Ishikawa (cell line): Measurements from ENCODE around the gene SLC33A1.

ENCODE experiments used
- CEBPB ChIP-seq: IDR thresholded peaks from 2 replicates; pipeline ENCODE4 v1.6.1; 2012
- CREB1 ChIP-seq: IDR thresholded peaks from 2 replicates; pipeline ENCODE4 v1.6.1; 2012; ENCODE audit warnings: low read depth
- EGR1 ChIP-seq: IDR thresholded peaks from 2 replicates; pipeline ENCODE4 v1.6.1; 2012
- EP300 ChIP-seq: IDR thresholded peaks from 2 replicates; pipeline ENCODE4 v1.6.1; 2012; ENCODE audit warnings: borderline replicate concordance
- FOXM1 ChIP-seq: IDR thresholded peaks from 2 replicates; pipeline ENCODE4 v1.6.1; 2012; ENCODE audit warnings: low read depth, borderline replicate concordance
- NFIC ChIP-seq: IDR thresholded peaks from 2 replicates; pipeline ENCODE4 v1.6.1; 2012
- RAD21 ChIP-seq: IDR thresholded peaks from 2 replicates; pipeline ENCODE4 v1.6.1; 2012; ENCODE audit warnings: low read depth
- TAF1 ChIP-seq: IDR thresholded peaks from 2 replicates; pipeline ENCODE4 v1.6.1; 2012; ENCODE audit warnings: low read depth, mild to moderate bottlenecking
- TCF12 ChIP-seq: IDR thresholded peaks from 2 replicates; pipeline ENCODE4 v1.6.1; 2012; ENCODE audit warnings: low read depth
- TEAD4 ChIP-seq: IDR thresholded peaks from 2 replicates; pipeline ENCODE4 v1.6.1; 2012
- YY1 ChIP-seq: IDR thresholded peaks from 2 replicates; pipeline ENCODE4 v1.6.1; 2012; ENCODE audit warnings: low read depth
- ZBTB7A ChIP-seq: IDR thresholded peaks from 2 replicates; pipeline ENCODE4 v1.6.1; 2012; ENCODE audit warnings: low read depth
- TF ChIP-seq, protein P1 (sequence below): IDR thresholded peaks from 2 replicates; pipeline ENCODE4 v1.6.1; 2012
- TF ChIP-seq, protein P2 (sequence below): IDR thresholded peaks from 2 replicates; pipeline ENCODE4 v1.6.1; 2012
- TF ChIP-seq, protein P3 (sequence below): IDR thresholded peaks from 2 replicates; pipeline ENCODE4 v1.6.1; 2012; ENCODE audit warnings: low read depth, mild to moderate bottlenecking

SLC33A1 gene

DNA sequence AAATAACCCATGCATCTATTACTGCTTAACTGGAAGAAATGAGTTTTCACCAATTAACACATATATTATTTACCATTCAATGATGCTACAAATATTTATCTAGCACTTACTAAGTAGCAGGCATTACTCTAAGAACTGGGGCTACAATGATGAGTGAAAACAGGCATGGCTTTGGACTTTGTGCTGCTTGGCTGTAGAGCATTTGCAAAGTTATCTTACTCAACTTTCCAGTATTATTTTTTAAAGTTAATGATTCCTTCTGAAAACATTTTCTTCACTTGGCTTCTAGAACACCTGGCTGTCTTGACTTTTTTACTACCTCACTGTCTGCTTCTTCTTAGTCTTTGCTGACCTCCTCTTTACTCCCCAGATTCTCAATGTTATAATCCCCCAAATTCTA is 49.9 kb downstream of the SLC33A1 start:
- TF ChIP-seq TCF12 (no peak), EP300 (no peak), YY1 (no peak), TAF1 (no peak), NFIC (no peak), FOXM1 (no peak), CEBPB (no peak), EGR1 (no peak), ZBTB7A (no peak), RAD21 (no peak), TEAD4 (no peak), CREB1 (no peak)
- TF ChIP-seq, protein P1, sequence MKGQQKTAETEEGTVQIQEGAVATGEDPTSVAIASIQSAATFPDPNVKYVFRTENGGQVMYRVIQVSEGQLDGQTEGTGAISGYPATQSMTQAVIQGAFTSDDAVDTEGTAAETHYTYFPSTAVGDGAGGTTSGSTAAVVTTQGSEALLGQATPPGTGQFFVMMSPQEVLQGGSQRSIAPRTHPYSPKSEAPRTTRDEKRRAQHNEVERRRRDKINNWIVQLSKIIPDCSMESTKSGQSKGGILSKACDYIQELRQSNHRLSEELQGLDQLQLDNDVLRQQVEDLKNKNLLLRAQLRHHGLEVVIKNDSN, result no peak
- TF ChIP-seq, protein P2, sequence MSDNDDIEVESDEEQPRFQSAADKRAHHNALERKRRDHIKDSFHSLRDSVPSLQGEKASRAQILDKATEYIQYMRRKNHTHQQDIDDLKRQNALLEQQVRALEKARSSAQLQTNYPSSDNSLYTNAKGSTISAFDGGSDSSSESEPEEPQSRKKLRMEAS, result no peak
- TF ChIP-seq, protein P3, sequence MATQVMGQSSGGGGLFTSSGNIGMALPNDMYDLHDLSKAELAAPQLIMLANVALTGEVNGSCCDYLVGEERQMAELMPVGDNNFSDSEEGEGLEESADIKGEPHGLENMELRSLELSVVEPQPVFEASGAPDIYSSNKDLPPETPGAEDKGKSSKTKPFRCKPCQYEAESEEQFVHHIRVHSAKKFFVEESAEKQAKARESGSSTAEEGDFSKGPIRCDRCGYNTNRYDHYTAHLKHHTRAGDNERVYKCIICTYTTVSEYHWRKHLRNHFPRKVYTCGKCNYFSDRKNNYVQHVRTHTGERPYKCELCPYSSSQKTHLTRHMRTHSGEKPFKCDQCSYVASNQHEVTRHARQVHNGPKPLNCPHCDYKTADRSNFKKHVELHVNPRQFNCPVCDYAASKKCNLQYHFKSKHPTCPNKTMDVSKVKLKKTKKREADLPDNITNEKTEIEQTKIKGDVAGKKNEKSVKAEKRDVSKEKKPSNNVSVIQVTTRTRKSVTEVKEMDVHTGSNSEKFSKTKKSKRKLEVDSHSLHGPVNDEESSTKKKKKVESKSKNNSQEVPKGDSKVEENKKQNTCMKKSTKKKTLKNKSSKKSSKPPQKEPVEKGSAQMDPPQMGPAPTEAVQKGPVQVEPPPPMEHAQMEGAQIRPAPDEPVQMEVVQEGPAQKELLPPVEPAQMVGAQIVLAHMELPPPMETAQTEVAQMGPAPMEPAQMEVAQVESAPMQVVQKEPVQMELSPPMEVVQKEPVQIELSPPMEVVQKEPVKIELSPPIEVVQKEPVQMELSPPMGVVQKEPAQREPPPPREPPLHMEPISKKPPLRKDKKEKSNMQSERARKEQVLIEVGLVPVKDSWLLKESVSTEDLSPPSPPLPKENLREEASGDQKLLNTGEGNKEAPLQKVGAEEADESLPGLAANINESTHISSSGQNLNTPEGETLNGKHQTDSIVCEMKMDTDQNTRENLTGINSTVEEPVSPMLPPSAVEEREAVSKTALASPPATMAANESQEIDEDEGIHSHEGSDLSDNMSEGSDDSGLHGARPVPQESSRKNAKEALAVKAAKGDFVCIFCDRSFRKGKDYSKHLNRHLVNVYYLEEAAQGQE, result no peak

DNA sequence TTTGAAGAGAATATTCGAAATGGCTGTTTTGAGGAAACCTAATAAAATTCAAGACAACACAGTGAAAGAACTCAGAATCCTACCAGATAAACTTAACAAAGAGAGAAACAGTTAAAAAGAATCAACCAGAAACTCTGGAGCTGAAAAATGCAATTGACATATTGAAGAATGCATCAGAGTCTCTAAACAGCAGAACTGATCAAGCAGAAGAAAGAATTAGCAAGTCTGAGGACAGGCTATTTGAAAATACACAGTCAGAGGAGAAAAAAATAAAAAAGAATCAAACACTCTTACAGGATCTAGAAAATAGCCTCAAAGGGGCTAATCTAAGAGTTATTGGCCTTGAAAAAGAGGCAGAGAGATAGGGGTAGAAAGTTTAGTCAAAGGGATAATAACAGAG is 61.7 kb downstream of the SLC33A1 start:
- TF ChIP-seq FOXM1, result no peak
- no peak for TF ChIP-seq TEAD4
- no peak for TF ChIP-seq CEBPB
- TF ChIP-seq TAF1, result no peak
- TF ChIP-seq EP300, result no peak
- TF ChIP-seq, protein P2, result no peak
- no peak for TF ChIP-seq EGR1
- no peak for TF ChIP-seq CREB1
- no peak for TF ChIP-seq NFIC
- TF ChIP-seq ZBTB7A, result no peak

DNA sequence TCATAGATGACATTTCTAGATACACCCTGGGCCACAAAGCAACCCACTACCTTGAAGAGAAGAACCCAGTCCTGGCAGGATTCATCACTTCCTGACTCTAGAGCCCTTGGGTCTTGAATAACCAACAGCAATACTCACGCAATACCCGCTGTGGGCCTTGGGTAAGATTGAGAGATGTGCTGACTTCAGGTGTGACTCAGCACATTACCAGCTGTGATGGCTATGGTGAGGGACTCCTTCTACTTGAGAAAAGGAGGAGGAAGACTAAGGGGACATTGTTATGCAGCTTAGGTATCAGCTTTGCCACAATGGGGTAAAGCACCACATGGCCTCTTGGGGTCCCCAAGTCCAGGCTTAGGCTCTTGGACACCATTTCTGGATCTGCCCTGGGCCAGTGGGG is 63.0 kb downstream of the SLC33A1 start:
- TF ChIP-seq FOXM1, result no peak
- TF ChIP-seq NFIC, result no peak
- no peak for TF ChIP-seq EP300
- TF ChIP-seq, protein P1, result no peak
- no peak for TF ChIP-seq CEBPB
- TF ChIP-seq RAD21, result no peak
- TF ChIP-seq TCF12, result no peak
- TF ChIP-seq, protein P3, result no peak
- TF ChIP-seq ZBTB7A, result no peak
- no peak for TF ChIP-seq TAF1
- no peak for TF ChIP-seq YY1
- TF ChIP-seq, protein P2, result no peak
- TF ChIP-seq TEAD4, result no peak
- TF ChIP-seq EGR1, result no peak
- TF ChIP-seq CREB1, result no peak

DNA sequence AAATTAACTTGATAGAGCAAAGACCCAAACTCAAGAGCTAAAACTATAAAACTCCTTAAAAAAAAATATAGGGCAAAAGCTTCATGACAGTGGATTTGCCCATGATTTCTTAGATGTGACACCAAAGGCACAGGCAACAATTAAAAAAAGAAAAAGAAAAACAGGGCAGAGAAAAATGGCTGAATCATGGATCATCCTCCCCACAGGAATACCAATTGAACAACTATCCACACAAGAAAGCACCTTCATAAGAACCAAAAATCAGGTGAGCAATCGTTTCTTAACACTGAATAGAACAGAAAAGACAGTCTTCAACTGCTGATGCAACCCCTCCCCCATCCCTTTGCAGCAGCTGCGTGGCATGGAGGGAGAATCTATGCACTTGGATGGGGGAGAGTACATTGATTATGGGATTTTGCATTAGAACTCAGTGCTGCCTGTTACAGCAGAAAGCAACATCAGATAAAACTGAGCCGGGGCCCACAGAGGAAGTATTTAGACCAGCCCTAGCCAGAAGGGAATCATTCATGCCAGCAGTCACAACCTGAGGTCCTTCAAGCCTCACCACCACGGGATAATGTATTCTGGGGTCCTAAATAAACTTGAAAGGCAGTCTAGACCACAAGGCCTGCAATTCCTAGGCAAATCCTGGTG is 63.8 kb downstream of the SLC33A1 start:
- TF ChIP-seq ZBTB7A, result no peak
- no peak for TF ChIP-seq TCF12
- no peak for TF ChIP-seq EP300
- no peak for TF ChIP-seq EGR1
- TF ChIP-seq TAF1, result no peak
- no peak for TF ChIP-seq CREB1
- TF ChIP-seq, protein P1, result no peak
- no peak for TF ChIP-seq RAD21
- TF ChIP-seq NFIC, result no peak
- TF ChIP-seq CEBPB, result no peak
- TF ChIP-seq, protein P2, result no peak
- TF ChIP-seq TEAD4, result no peak
- TF ChIP-seq, protein P3, result no peak
- TF ChIP-seq FOXM1, result no peak
- TF ChIP-seq YY1, result no peak
